ENCODE results near the gene CTSE. TPM values are rescaled to one million over a fixed set of nuclear protein-coding genes. Genes with fewer than 3 reads are reported as not detected.

CTSE gene
- total and polyA plus RNA-seq, 2 of the 13 experiments (the other 11 are each of a cell fraction or from before 2014, with no cell fraction given), result 0.50 to 0.69 TPM

GRCh38 chr1:206048582-206048981 lies 24.9 kb upstream of the CTSE start (continued):
- no peak for TF ChIP-seq ELK4 (CRISPR knock-in tag; IDR thresholded peaks at IDR 0.05; ENCODE audit: borderline replicate concordance)
- no peak for TF ChIP-seq ZNF543 (CRISPR knock-in tag; IDR thresholded peaks at IDR 0.05)
- no peak for TF ChIP-seq ZNF775 (CRISPR knock-in tag; IDR thresholded peaks at IDR 0.05; ENCODE audit: borderline replicate concordance)
- no peak for TF ChIP-seq XBP1 (CRISPR knock-in tag; IDR thresholded peaks at IDR 0.05)
- no peak for TF ChIP-seq REPIN1 (CRISPR knock-in tag; IDR thresholded peaks at IDR 0.05; ENCODE audit: borderline replicate concordance, low read depth)
- TF ChIP-seq MTF2 (CRISPR knock-in tag; IDR thresholded peaks at IDR 0.05; ENCODE audit: borderline replicate concordance), result no peak
- TF ChIP-seq MZF1 (CRISPR knock-in tag; IDR thresholded peaks at IDR 0.05; ENCODE audit: borderline replicate concordance), result no peak
- no peak for TF ChIP-seq NFRKB (IDR thresholded peaks at IDR 0.05)
- no peak for TF ChIP-seq BRF2 (CRISPR knock-in tag; IDR thresholded peaks at IDR 0.05)
- TF ChIP-seq SPEN (CRISPR knock-in tag; IDR thresholded peaks at IDR 0.05; ENCODE audit: low read depth), result 0 out of 2 replicates have a peak, but pooled peaks have one; percentile 44
- 0 out of 2 replicates have a peak, but pooled peaks have one; percentile 34 for TF ChIP-seq ERF (CRISPR knock-in tag; IDR thresholded peaks at IDR 0.05)
- 0 out of 2 replicates have a peak, but pooled peaks have one; percentile 72 for TF ChIP-seq DNMT3B (CRISPR knock-in tag; conservative IDR thresholded peaks at IDR 0.05)
- peak; percentile 87 for TF ChIP-seq ZNF740 (CRISPR knock-in tag; IDR thresholded peaks at IDR 0.05)
- TF ChIP-seq ZFP1 (CRISPR knock-in tag; IDR thresholded peaks at IDR 0.05), result no peak
- 0 out of 2 replicates have a peak, but pooled peaks have one; percentile 49 for TF ChIP-seq ZNF281 (CRISPR knock-in tag; IDR thresholded peaks at IDR 0.05; ENCODE audit: borderline replicate concordance)
- TF ChIP-seq IRF2 (CRISPR knock-in tag; IDR thresholded peaks at IDR 0.05), result peak; percentile 37; the same call in 1 of the 2 replicates
- no peak for TF ChIP-seq MAFF (IDR thresholded peaks at IDR 0.05; ENCODE audit: low read depth, low read length)
- TF ChIP-seq MAFG (CRISPR knock-in tag; IDR thresholded peaks at IDR 0.05), result no peak
- TF ChIP-seq ZNF709 (CRISPR knock-in tag; IDR thresholded peaks at IDR 0.05), result no peak
- peak; percentile 39; the same call in 1 of the 2 replicates for TF ChIP-seq SOX13 (IDR thresholded peaks at IDR 0.05)
- peak in 1 of 2 experiments; percentile 48; a peak in 1 of 4 replicates for TF ChIP-seq SOX13 (CRISPR knock-in tag; conservative IDR thresholded peaks at IDR 0.05 in 1 of 2, IDR thresholded peaks at IDR 0.05 in 1 of 2)
- no peak for TF ChIP-seq PPARG (CRISPR knock-in tag; conservative IDR thresholded peaks at IDR 0.05)
- 0 out of 2 replicates have a peak, but pooled peaks have one; percentile 43 for TF ChIP-seq GFI1 (CRISPR knock-in tag; IDR thresholded peaks at IDR 0.05; ENCODE audit: borderline replicate concordance)
- TF ChIP-seq FOXA3 (CRISPR knock-in tag; IDR thresholded peaks at IDR 0.05), result peak; percentile 66
- TF ChIP-seq SP4 (CRISPR knock-in tag; IDR thresholded peaks at IDR 0.05), result no peak
- TF ChIP-seq NBN (conservative IDR thresholded peaks at IDR 0.05), result no peak
- TF ChIP-seq TFE3 (CRISPR knock-in tag; IDR thresholded peaks at IDR 0.05), result no peak; the same call in 1 of the 2 replicates

Measured in HepG2 (cell line).